NB4 (cell line): ENCODE measurements around the gene FBXO39.
"Not testable (repeated sequence)": the region's sequence is repeated elsewhere in the genome, so short reads cannot be mapped to it uniquely, and the experiment has no call there.

Source experiments
- CTCF ChIP-seq: IDR thresholded peaks from one replicate; pipeline ENCODE4 v1.5.1; 2012; ENCODE audit warnings: low read depth, low read length
- MAX ChIP-seq: IDR thresholded peaks from 2 replicates; pipeline ENCODE4 v1.6.1; 2011; ENCODE audit warnings: low read depth, low read length
- MYC ChIP-seq: IDR thresholded peaks from 2 replicates; pipeline ENCODE4 v1.6.1; 2011; ENCODE audit warnings: low read depth, low read length
- POLR2A ChIP-seq: IDR thresholded peaks from 2 replicates; pipeline ENCODE4 v1.6.1; 2011; ENCODE audit warnings: mild to moderate bottlenecking; ENCODE audit not compliant: insufficient read length; ENCODE audit errors: extremely low read depth

- TF ChIP-seq POLR2A, CTCF, MAX, MYC: not testable (repeated sequence)
These were observed 1.1 kb upstream of the FBXO39 start for GRCh38 chr17:6774906-6775305.
